ENCODE data around the gene SYT15B.
"Not testable (repeated sequence)": the region's sequence is repeated elsewhere in the genome, so short reads cannot be mapped to it uniquely, and the experiment has no call there.

DNA sequence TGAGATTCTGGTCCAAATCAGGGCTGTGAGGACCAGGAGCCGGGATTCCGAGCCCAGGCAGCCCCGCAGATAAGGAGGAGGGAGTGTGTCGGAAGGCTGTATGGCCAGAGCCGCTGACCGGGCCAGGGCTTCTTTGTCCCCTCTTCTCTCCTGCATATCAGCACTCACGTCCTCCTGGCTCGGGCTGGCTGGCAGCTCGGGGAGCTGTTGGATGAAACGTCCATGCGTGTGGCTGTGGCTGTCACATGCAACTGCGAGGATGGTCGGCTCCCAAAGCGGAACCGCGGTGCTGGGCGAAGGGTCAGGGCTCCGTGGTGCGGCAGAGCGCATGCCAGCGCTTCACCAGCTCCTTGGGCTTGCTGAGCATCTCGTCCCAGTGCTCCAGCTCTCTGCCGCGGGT is 9.5 kb downstream of the SYT15B start:
- TF ChIP-seq, protein P1, sequence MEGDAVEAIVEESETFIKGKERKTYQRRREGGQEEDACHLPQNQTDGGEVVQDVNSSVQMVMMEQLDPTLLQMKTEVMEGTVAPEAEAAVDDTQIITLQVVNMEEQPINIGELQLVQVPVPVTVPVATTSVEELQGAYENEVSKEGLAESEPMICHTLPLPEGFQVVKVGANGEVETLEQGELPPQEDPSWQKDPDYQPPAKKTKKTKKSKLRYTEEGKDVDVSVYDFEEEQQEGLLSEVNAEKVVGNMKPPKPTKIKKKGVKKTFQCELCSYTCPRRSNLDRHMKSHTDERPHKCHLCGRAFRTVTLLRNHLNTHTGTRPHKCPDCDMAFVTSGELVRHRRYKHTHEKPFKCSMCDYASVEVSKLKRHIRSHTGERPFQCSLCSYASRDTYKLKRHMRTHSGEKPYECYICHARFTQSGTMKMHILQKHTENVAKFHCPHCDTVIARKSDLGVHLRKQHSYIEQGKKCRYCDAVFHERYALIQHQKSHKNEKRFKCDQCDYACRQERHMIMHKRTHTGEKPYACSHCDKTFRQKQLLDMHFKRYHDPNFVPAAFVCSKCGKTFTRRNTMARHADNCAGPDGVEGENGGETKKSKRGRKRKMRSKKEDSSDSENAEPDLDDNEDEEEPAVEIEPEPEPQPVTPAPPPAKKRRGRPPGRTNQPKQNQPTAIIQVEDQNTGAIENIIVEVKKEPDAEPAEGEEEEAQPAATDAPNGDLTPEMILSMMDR (IDR thresholded peaks at IDR 0.05) = not testable (repeated sequence)
- not testable (repeated sequence) for TF ChIP-seq POLR2A (IDR thresholded peaks at IDR 0.05)
